Measurements from ENCODE around the gene ELP1. TPM values are rescaled to one million over a fixed set of nuclear protein-coding genes. Genes with fewer than 3 reads are reported as not detected.

ELP1 gene
- total RNA-seq, 5 donors from 2014 or later (not counting 1 experiment from before 2014, with no cell fraction given), result 23.1 to 34.5 (median 25.0) TPM

DNA sequence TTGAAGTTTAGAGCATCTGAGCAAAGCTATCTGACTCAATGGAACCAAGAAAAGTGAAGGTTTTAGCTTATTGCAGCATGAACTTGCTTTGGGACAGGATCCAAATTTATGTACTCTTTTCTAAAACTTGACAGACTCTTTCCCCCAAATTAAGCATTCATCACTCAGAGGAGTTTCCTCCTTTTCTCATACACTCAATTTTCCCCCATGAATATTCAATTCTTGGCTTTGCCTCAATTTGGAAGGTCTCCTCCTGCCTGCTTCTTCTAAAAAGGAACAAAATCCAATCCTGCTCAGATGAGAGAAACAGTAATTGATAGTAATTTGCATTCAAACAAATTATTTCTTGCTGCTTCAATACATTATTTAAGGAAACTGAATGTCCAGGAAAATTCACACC lies 66.8 kb downstream of the ELP1 start:
- no peak for DNase-seq
- Histone ChIP-seq H3K27me3 (replicated peaks in 1 of 2; ENCODE audit: control insufficient read depth in 2 of 2, extremely low read depth in 1 of 2, insufficient read depth in 2 of 2, low read length in 1 of 2) (no peaks in the 10 kb centered on the region), H3K27ac (ENCODE audit: low read length) (no peak overlapping the region), H3K4me1 (ENCODE audit: control insufficient read depth in 1 of 2, extremely low read depth in 1 of 2, insufficient read depth in 2 of 2, low read length in 2 of 2) (no peaks in the 10 kb centered on the region), H3K9me3 (no peaks in the 10 kb centered on the region), H3K36me3 (ENCODE audit: control insufficient read depth in 2 of 2, extremely low read depth in 1 of 2, insufficient read depth in 1 of 2, low read length in 1 of 2) (peaks cover 4 to 14% of the 10 kb centered on the region in 2 donors), H3K4me3 (ENCODE audit: control insufficient read depth in 1 of 2, extremely low read depth in 1 of 2, low read length in 1 of 2) (no peak overlapping the region)
- ChIA-PET POLR2A (no interaction called here), CTCF (no interaction called here)
- no peak overlapping the region for H3K4me3 Mint-ChIP-seq
- no peak for ATAC-seq (replicated peaks in 1 of 4)
- peaks cover 44% of the 10 kb centered on the region for H3K36me3 Mint-ChIP-seq
- no peaks in the 10 kb centered on the region for H3K27me3 Mint-ChIP-seq
- no peaks in the 10 kb centered on the region for H3K4me1 Mint-ChIP-seq
- H3K9me3 Mint-ChIP-seq, result no peaks in the 10 kb centered on the region
- no peak overlapping the region for H3K27ac Mint-ChIP-seq

DNA sequence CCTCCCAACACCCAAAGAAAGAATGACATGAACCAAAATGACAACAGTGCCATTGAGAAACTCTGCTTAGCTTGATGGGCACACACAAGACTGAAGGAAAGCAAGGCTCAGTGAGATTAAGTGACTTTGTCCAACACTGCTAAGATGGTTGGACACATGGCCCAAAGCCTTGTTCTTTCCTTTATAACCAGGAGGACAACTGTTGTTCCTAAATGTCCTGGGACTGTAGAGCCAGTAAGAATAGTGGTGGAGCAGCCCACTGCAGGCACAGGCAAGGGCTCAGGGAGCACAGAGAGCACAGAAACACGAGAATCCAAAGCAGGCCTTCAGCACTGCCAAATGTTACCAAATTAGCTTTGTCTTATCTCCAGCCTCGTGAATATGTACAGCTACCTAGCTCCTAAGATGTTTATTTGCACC lies 67.9 kb downstream of the ELP1 start:
- no CpG with 5 or more reads among the region's 2 CpGs for WGBS (ENCODE audit: insufficient coverage)
- H3K36me3 Mint-ChIP-seq, result peaks cover 34% of the 10 kb centered on the region
- H3K4me3 Mint-ChIP-seq, result no peak overlapping the region

DNA sequence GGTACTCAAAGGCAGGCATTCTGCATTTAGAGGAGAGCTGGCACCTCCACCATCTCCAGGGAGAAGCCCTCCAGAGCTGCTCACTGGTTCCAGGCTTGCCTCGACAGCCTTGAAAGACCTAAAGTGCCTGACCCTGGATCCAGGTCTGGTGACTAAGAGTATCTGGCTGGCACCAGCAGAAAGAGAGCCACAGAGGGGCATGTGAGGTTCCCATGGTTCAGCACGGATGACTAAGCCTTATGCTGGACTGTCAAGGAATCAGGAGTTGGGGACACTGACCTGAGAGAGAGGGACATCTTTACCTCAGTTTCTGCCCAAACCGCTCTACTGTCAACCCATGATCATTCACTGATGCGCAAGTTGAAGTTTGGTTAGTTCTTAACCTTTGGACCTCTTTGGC lies 68.9 kb downstream of the ELP1 start:
- H3K36me3 ChIP-seq (ENCODE audit: control insufficient read depth in 2 of 2, extremely low read depth in 1 of 2, insufficient read depth in 1 of 2, low read length in 1 of 2), result peaks cover 0 to 8% of the 10 kb centered on the region in 2 donors
- H3K27ac Mint-ChIP-seq, result no peak overlapping the region
- no peaks in the 10 kb centered on the region for H3K4me1 ChIP-seq (ENCODE audit: control insufficient read depth in 1 of 2, extremely low read depth in 1 of 2, insufficient read depth in 2 of 2, low read length in 2 of 2)
- no peaks in the 10 kb centered on the region for H3K4me1 Mint-ChIP-seq
- no peak overlapping the region for H3K27ac ChIP-seq (ENCODE audit: low read length)
- no peak for DNase-seq
- H3K27me3 ChIP-seq (replicated peaks in 1 of 2; ENCODE audit: control insufficient read depth in 2 of 2, extremely low read depth in 1 of 2, insufficient read depth in 2 of 2, low read length in 1 of 2), result no peaks in the 10 kb centered on the region
- ATAC-seq (replicated peaks in 1 of 4), result no peak
- H3K9me3 Mint-ChIP-seq, result no peaks in the 10 kb centered on the region
- ChIA-PET CTCF (no interaction called here), POLR2A (interaction anchor here in 1 of 2 donors (0.6 kb wide), 1 partner anchor 33 kb away, joined by 3 read pairs; no protein-coding TSS in a partner anchor)
- H3K36me3 Mint-ChIP-seq, result peaks cover 26% of the 10 kb centered on the region
- H3K4me3 ChIP-seq (ENCODE audit: control insufficient read depth in 1 of 2, extremely low read depth in 1 of 2, low read length in 1 of 2), result no peak overlapping the region
- no peaks in the 10 kb centered on the region for H3K9me3 ChIP-seq
- H3K27me3 Mint-ChIP-seq, result no peaks in the 10 kb centered on the region
- 100% methylated on average over 1 of the region's 4 CpGs for WGBS (ENCODE audit: insufficient coverage)
- H3K4me3 Mint-ChIP-seq, result no peak overlapping the region

More for the DNA sequence above, 67.9 kb downstream of the ELP1 start:
- H3K4me3 ChIP-seq (ENCODE audit: control insufficient read depth in 1 of 2, extremely low read depth in 1 of 2, low read length in 1 of 2), result no peak overlapping the region
- Mint-ChIP-seq H3K27ac (no peak overlapping the region), H3K9me3 (no peaks in the 10 kb centered on the region), H3K4me1 (no peaks in the 10 kb centered on the region), H3K27me3 (no peaks in the 10 kb centered on the region)
- ChIA-PET POLR2A (no interaction called here), CTCF (no interaction called here)
- H3K27me3 ChIP-seq (replicated peaks in 1 of 2; ENCODE audit: control insufficient read depth in 2 of 2, extremely low read depth in 1 of 2, insufficient read depth in 2 of 2, low read length in 1 of 2), result no peaks in the 10 kb centered on the region
- no peaks in the 10 kb centered on the region for H3K4me1 ChIP-seq (ENCODE audit: control insufficient read depth in 1 of 2, extremely low read depth in 1 of 2, insufficient read depth in 2 of 2, low read length in 2 of 2)
- H3K27ac ChIP-seq (ENCODE audit: low read length), result no peak overlapping the region
- DNase-seq, result no peak
- ATAC-seq (replicated peaks in 1 of 4), result no peak
- H3K9me3 ChIP-seq, result no peaks in the 10 kb centered on the region
- peaks cover under 1 to 8% of the 10 kb centered on the region in 2 donors for H3K36me3 ChIP-seq (ENCODE audit: control insufficient read depth in 2 of 2, extremely low read depth in 1 of 2, insufficient read depth in 1 of 2, low read length in 1 of 2)

- Histone ChIP-seq H3K27me3 (replicated peaks in 1 of 2; ENCODE audit: control insufficient read depth in 2 of 2, extremely low read depth in 1 of 2, insufficient read depth in 2 of 2, low read length in 1 of 2) (no peaks in the 10 kb centered on the region), H3K4me3 (ENCODE audit: control insufficient read depth in 1 of 2, extremely low read depth in 1 of 2, low read length in 1 of 2) (no peak overlapping the region), H3K27ac (ENCODE audit: low read length) (no peak overlapping the region), H3K36me3 (ENCODE audit: control insufficient read depth in 2 of 2, extremely low read depth in 1 of 2, insufficient read depth in 1 of 2, low read length in 1 of 2) (peaks cover 0 to 6% of the 10 kb centered on the region in 2 donors), H3K9me3 (no peaks in the 10 kb centered on the region), H3K4me1 (ENCODE audit: control insufficient read depth in 1 of 2, extremely low read depth in 1 of 2, insufficient read depth in 2 of 2, low read length in 2 of 2) (no peaks in the 10 kb centered on the region)
- DNase-seq, result no peak
- H3K27ac Mint-ChIP-seq, result no peak overlapping the region
- CTCF ChIA-PET, result no interaction called here
- H3K4me3 Mint-ChIP-seq, result no peak overlapping the region
- peaks cover 0 to 5% (median 0%) of the 10 kb centered on the region in 3 donors for H3K9me3 Mint-ChIP-seq
- peaks cover 23% of the 10 kb centered on the region for H3K36me3 Mint-ChIP-seq
- POLR2A ChIA-PET, result interaction anchor here in 1 of 2 donors (0.6 kb wide), 1 partner anchor 34 kb away, joined by 3 read pairs; no protein-coding TSS in a partner anchor
- no peaks in the 10 kb centered on the region for H3K27me3 Mint-ChIP-seq
- no peak for ATAC-seq (replicated peaks in 1 of 4)
- WGBS (ENCODE audit: insufficient coverage), result 90% methylated on average over 2 of the region's 3 CpGs
- no peaks in the 10 kb centered on the region for H3K4me1 Mint-ChIP-seq
Measured at GRCh38 chr9:108864446-108864845, 69.5 kb downstream of the ELP1 start.

DNA sequence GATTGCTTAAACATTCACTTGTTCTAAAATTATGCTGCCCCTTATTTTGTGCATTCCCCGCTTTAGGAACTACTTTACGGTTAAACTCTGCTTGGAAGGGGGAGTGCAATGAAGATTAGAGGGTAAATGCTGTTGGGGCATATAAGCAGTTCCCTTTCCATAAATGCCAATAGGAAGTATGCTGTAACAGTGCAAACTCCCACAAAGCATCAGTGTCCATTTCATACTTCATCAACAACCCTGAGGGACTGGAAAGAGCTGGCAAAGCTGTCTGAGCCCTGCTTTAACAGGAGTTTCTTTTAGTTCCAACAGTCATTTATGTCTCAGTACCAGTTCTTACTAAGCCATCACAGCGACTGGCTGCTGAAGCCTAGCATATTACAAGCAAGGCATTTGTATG lies 70.0 kb downstream of the ELP1 start:
- Mint-ChIP-seq H3K36me3 (peaks cover 18% of the 10 kb centered on the region), H3K27me3 (no peaks in the 10 kb centered on the region), H3K4me1 (no peaks in the 10 kb centered on the region), H3K27ac (no peak overlapping the region), H3K9me3 (peaks cover 0 to 6% (median 0%) of the 10 kb centered on the region in 3 donors), H3K4me3 (no peak overlapping the region)
- Histone ChIP-seq H3K9me3 (no peaks in the 10 kb centered on the region), H3K4me3 (ENCODE audit: control insufficient read depth in 1 of 2, extremely low read depth in 1 of 2, low read length in 1 of 2) (no peak overlapping the region), H3K27me3 (replicated peaks in 1 of 2; ENCODE audit: control insufficient read depth in 2 of 2, extremely low read depth in 1 of 2, insufficient read depth in 2 of 2, low read length in 1 of 2) (no peaks in the 10 kb centered on the region), H3K36me3 (ENCODE audit: control insufficient read depth in 2 of 2, extremely low read depth in 1 of 2, insufficient read depth in 1 of 2, low read length in 1 of 2) (peaks cover 0 to under 1% of the 10 kb centered on the region in 2 donors), H3K27ac (ENCODE audit: low read length) (no peak overlapping the region), H3K4me1 (ENCODE audit: control insufficient read depth in 1 of 2, extremely low read depth in 1 of 2, insufficient read depth in 2 of 2, low read length in 2 of 2) (no peaks in the 10 kb centered on the region)
- ChIA-PET CTCF (no interaction called here), POLR2A (no interaction called here)
- ATAC-seq (replicated peaks in 1 of 4) (no peak), DNase-seq (no peak)
- no CpG with 5 or more reads among the region's 3 CpGs for WGBS (ENCODE audit: insufficient coverage)

DNA sequence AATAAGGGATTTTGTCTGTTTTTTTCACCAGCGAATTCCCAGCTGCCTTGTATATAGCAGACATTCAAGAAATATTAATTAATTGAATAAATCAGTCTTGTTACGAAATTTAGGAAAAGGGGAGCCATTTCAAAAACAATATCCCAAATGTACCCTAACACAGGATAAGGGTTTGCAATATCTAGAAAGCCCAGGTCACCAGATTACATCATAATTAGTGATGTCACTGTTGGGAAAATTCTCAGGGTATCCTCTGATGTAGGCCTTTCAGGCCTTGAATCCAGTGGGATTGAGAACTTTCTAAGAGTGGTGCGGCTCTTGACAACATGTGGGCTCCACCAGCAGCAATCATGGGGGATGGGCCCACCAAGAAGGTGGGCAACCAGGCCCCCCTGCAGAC lies 71.9 kb downstream of the ELP1 start, which contains the start of gene ACTL7A:
Gene ACTL7A (plus strand): TSS at position 270 of the 400 bp plus-strand sequence. CDS start 57 bp downstream, at position 327.
- Mint-ChIP-seq H3K36me3 (no peaks in the 10 kb centered on the region), H3K27me3 (no peaks in the 10 kb centered on the region), H3K4me3 (no peak within 1 kb of the TSS), H3K9me3 (peaks cover 0 to 6% (median 0%) of the 10 kb centered on the region in 3 donors), H3K27ac (no peak within 1 kb of the TSS), H3K4me1 (no peaks in the 10 kb centered on the region)
- WGBS (ENCODE audit: insufficient coverage), result 100% methylated on average over 1 of the region's 3 CpGs
- H3K27ac ChIP-seq (ENCODE audit: low read length), result no peak within 1 kb of the TSS
- H3K27me3 ChIP-seq (replicated peaks in 1 of 2; ENCODE audit: control insufficient read depth in 2 of 2, extremely low read depth in 1 of 2, insufficient read depth in 2 of 2, low read length in 1 of 2), result no peaks in the 10 kb centered on the region
- H3K4me3 ChIP-seq (ENCODE audit: control insufficient read depth in 1 of 2, extremely low read depth in 1 of 2, low read length in 1 of 2), result no peak within 1 kb of the TSS
- no peaks in the 10 kb centered on the region for H3K4me1 ChIP-seq (ENCODE audit: control insufficient read depth in 1 of 2, extremely low read depth in 1 of 2, insufficient read depth in 2 of 2, low read length in 2 of 2)
- H3K9me3 ChIP-seq, result no peaks in the 10 kb centered on the region
- CTCF ChIA-PET, result no interaction called here
- H3K36me3 ChIP-seq (ENCODE audit: control insufficient read depth in 2 of 2, extremely low read depth in 1 of 2, insufficient read depth in 1 of 2, low read length in 1 of 2), result no peaks in the 10 kb centered on the region
- no peak for DNase-seq
- ATAC-seq (replicated peaks in 1 of 4), result no peak
- POLR2A ChIA-PET, result interaction anchor here in 1 of 2 donors (0.6 kb wide), 1 partner anchor 9 kb away, joined by 5 read pairs; no protein-coding TSS in a partner anchor

GRCh38 chr9:108861464-108861863 lies 72.5 kb downstream of the ELP1 start:
- Histone ChIP-seq H3K36me3 (ENCODE audit: control insufficient read depth in 2 of 2, extremely low read depth in 1 of 2, insufficient read depth in 1 of 2, low read length in 1 of 2) (no peaks in the 10 kb centered on the region), H3K9me3 (no peaks in the 10 kb centered on the region), H3K4me3 (ENCODE audit: control insufficient read depth in 1 of 2, extremely low read depth in 1 of 2, low read length in 1 of 2) (no peak overlapping the region), H3K27me3 (replicated peaks in 1 of 2; ENCODE audit: control insufficient read depth in 2 of 2, extremely low read depth in 1 of 2, insufficient read depth in 2 of 2, low read length in 1 of 2) (no peaks in the 10 kb centered on the region), H3K4me1 (ENCODE audit: control insufficient read depth in 1 of 2, extremely low read depth in 1 of 2, insufficient read depth in 2 of 2, low read length in 2 of 2) (no peaks in the 10 kb centered on the region), H3K27ac (ENCODE audit: low read length) (no peak overlapping the region)
- CTCF ChIA-PET, result no interaction called here
- POLR2A ChIA-PET, result no interaction called here
- Mint-ChIP-seq H3K36me3 (no peaks in the 10 kb centered on the region), H3K27ac (no peak overlapping the region), H3K9me3 (peaks cover 0 to 6% (median 0%) of the 10 kb centered on the region in 3 donors), H3K4me1 (no peaks in the 10 kb centered on the region), H3K4me3 (no peak overlapping the region), H3K27me3 (no peaks in the 10 kb centered on the region)
- ATAC-seq (replicated peaks in 1 of 4), result no peak
- no peak for DNase-seq
- WGBS (ENCODE audit: insufficient coverage), result 83% methylated on average over 7 of the region's 7 CpGs

Data from T-cell (primary cell).